ENCODE data around the gene BLOC1S4.
"Not testable (repeated sequence)": the region's sequence is repeated elsewhere in the genome, so short reads cannot be mapped to it uniquely, and the experiment has no call there.

GRCh38 chr4:6672541-6673190, 43.3 kb upstream of the BLOC1S4 start:
- not testable (repeated sequence) for TF ChIP-seq CTCF, POLR2A (IDR thresholded peaks at IDR 0.05)
